Stomach (tissue), 19 donors: ENCODE measurements around the gene C19orf85. TPM values are rescaled to one million over a fixed set of nuclear protein-coding genes. Genes with fewer than 3 reads are reported as not detected.

Experiments used
- DNase-seq, 2 donors: peaks; one replicate each; pipeline versions ENCODE4 v3.0.0 to v3.0.0-alpha.2; 2013 to 2019
- H3K27ac ChIP-seq, 5 donors: fragments of 200-600 bp in 4 of 5; sonication (generic) in 4 of 5; one replicate each; pipeline ENCODE4 v1.5.1; 2013 to 2019; ENCODE audit warnings: mild to moderate bottlenecking in 1 of 5, moderate library complexity in 1 of 5
- H3K27me3 ChIP-seq, 3 donors: fragments of 200-600 bp; sonication (generic); one replicate each; pipeline ENCODE4 v1.5.1; 2017 to 2019; ENCODE audit warnings: mixed run types in 1 of 3
- H3K36me3 ChIP-seq, 4 donors: fragments of 200-600 bp; sonication (generic); 1 replicate in 3 of 4; 2 replicates in 1 of 4; pipeline ENCODE4 v1.5.1; 2016 to 2019
- H3K4me1 ChIP-seq, 4 donors: fragments of 200-600 bp; sonication (generic); one replicate each; pipeline ENCODE4 v1.5.1; 2016 to 2019
- H3K4me3 ChIP-seq, 4 donors: fragments of 200-600 bp; sonication (generic) in 3 of 4; one replicate each; pipeline ENCODE4 v1.5.1; 2016 to 2019; ENCODE audit warnings: mild to moderate bottlenecking in 1 of 4
- H3K9me3 ChIP-seq, 4 donors: fragments of 200-600 bp; sonication (generic); one replicate each; pipeline ENCODE4 v1.5.1; 2016 to 2019
- CTCF ChIP-seq, 7 experiments: fragments of 450-650 bp in 4 of 7; fragments of 200-600 bp in 3 of 7; sonication (generic) in 3 of 7; IDR thresholded peaks; one replicate each; pipeline ENCODE4 v1.5.1; 2016 to 2019; ENCODE audit warnings: antibody characterized with exemption in 7 of 7, control low read depth in 2 of 7, mild to moderate bottlenecking in 1 of 7
- EP300 ChIP-seq: sonication (generic); formaldehyde crosslinking; IDR thresholded peaks from one replicate; pipeline ENCODE4 v1.6.1; 2017; ENCODE audit warnings: antibody characterized with exemption
- POLR2A ChIP-seq, 4 donors: fragments of 450-650 bp; IDR thresholded peaks; one replicate each; pipeline ENCODE4 v1.6.1; 2016; ENCODE audit warnings: antibody characterized with exemption in 4 of 4, control low read depth in 2 of 4, mild to moderate bottlenecking in 1 of 4, moderate library complexity in 1 of 4
- POLR2AphosphoS5 ChIP-seq, 3 donors: sonication (generic); formaldehyde crosslinking; IDR thresholded peaks; one replicate each; pipeline ENCODE4 v1.6.1; 2016; ENCODE audit warnings: antibody characterized with exemption in 3 of 3
- WGBS, 5 donors: extraction: QIAGEN DNeasy Blood & Tissue Kit in 3 of 5; methylation state at CpG; one replicate each; pipeline versions ENCODE4 v1.1.5 to v1.1.7; 2013 to 2018; 5-methylcytosine and 5-hydroxymethylcytosine counted together
- intact Hi-C: fragments of 100-400 bp; cut with DNase I; formaldehyde crosslinking; loops from one replicate; pipeline ENCODE4 v1.15.1; 2023; ENCODE audit warnings: low total_unique reads
- long read RNA-seq, 10 donors: transcript quantifications; one replicate each; lab custom pipeline, GENCODE V29; 2026
- polyA plus RNA-seq, 3 donors: library from polyadenylated mRNA; stranded (reverse); fragments of 200-250 nt; gene quantifications; one replicate each; pipeline ENCODE4 v1.2.3, GENCODE V29; 2013
- total RNA-seq, 5 donors: library from RNA; depleted of rRNA; stranded (reverse); fragments of >200 nt; gene quantifications; one replicate each; pipeline versions ENCODE4 v1.1.0 to v1.2.3, GENCODE V29; 2014 to 2016
- donor health status: healthy with polysubstance abuse.
- donor health status: Bipolar disorder and iron deficiency.
- donor health status: healthy.

C19orf85 gene
- total RNA-seq (not detected), polyA plus RNA-seq (under 1 TPM in 1 of 3 donors, not detected in 2; 0.23 TPM)
- long read RNA-seq, donor 1: 0 reads
- long read RNA-seq, donor 2: 0 reads
- long read RNA-seq, donor 3: 0 reads
- long read RNA-seq, donor 4: 0 reads
- long read RNA-seq, donor 5: 0 reads
- long read RNA-seq, donor 6: 0 reads
- long read RNA-seq, donor 7, partial matches to known transcripts: 0 of 2 reads
- long read RNA-seq, donor 7, other reads (novel, unspliced or antisense): 0 of 2 reads
- long read RNA-seq, donor 8: 0 reads
- long read RNA-seq, donor 9: 0 reads
- long read RNA-seq, donor 10: 0 reads

- DNase-seq: no peak
- TF ChIP-seq POLR2AphosphoS5 (IDR thresholded peaks at IDR 0.05) (no peak), CTCF (IDR thresholded peaks at IDR 0.05) (no peak), EP300 (no peak), POLR2A (IDR thresholded peaks at IDR 0.05) (no peak)
- intact Hi-C loops: loop anchor here (5.0 kb wide), 1 partner anchor 38 kb away; no protein-coding TSS in a partner anchor
- Histone ChIP-seq H3K4me3 (no peak within 1 kb of the TSS), H3K36me3 (no peaks in the 10 kb centered on the region), H3K27ac (no peak within 1 kb of the TSS), H3K9me3 (no peaks in the 10 kb centered on the region), H3K4me1 (peaks cover 14 to 35% (median 33%) of the 10 kb centered on the region in 4 donors), H3K27me3 (no peaks in the 10 kb centered on the region)
- 60 to 84% (median 69%) methylated on average over 14 of the region's 14 CpGs for WGBS, 5 donors
These were observed at the start of gene C19orf85 for GRCh38 chr19:55464662-55465054. Gene C19orf85 (minus strand): TSS chr19:55464751. CDS start chr19:55464554, 197 bp downstream.

- peaks cover 0 to 5% (median 0%) of the 10 kb centered on the region in 4 donors for H3K36me3 ChIP-seq
- H3K4me1 ChIP-seq: peaks cover 0 to 12% (median 10%) of the 10 kb centered on the region in 4 donors
- WGBS, 5 donors: 56 to 80% (median 74%) methylated on average over 10 of the region's 10 CpGs
- H3K4me3 ChIP-seq: no peak overlapping the region
- intact Hi-C loops: no loop called here
- no peaks in the 10 kb centered on the region for H3K9me3 ChIP-seq
- peaks cover 0 to 6% (median 0%) of the 10 kb centered on the region in 3 donors for H3K27me3 ChIP-seq
- DNase-seq: no peak
- TF ChIP-seq EP300 (no peak), POLR2AphosphoS5 (IDR thresholded peaks at IDR 0.05) (no peak), CTCF (IDR thresholded peaks at IDR 0.05) (no peak), POLR2A (IDR thresholded peaks at IDR 0.05) (no peak)
- H3K27ac ChIP-seq: no peak overlapping the region
These were observed 43.6 kb upstream of the C19orf85 start for GRCh38 chr19:55508120-55508519.

- Histone ChIP-seq H3K9me3 (no peaks in the 10 kb centered on the region), H3K27me3 (no peaks in the 10 kb centered on the region), H3K4me1 (peaks cover 0 to 12% (median 10%) of the 10 kb centered on the region in 4 donors), H3K4me3 (no peak overlapping the region), H3K27ac (no peak overlapping the region), H3K36me3 (peaks cover 0 to 20% (median 8%) of the 10 kb centered on the region in 4 donors)
- WGBS, 5 donors: 80 to 85% (median 83%) methylated on average over 11 of the region's 11 CpGs
- intact Hi-C loops: loop anchor here (5.0 kb wide), 1 partner anchor 38 kb away; no protein-coding TSS in a partner anchor
- TF ChIP-seq CTCF (IDR thresholded peaks at IDR 0.05) (no peak), EP300 (no peak), POLR2A (IDR thresholded peaks at IDR 0.05) (no peak), POLR2AphosphoS5 (IDR thresholded peaks at IDR 0.05) (no peak)
- no peak for DNase-seq
These were observed 40.4 kb upstream of the C19orf85 start for GRCh38 chr19:55504981-55505380.

- WGBS, 5 donors: 27 to 37% (median 30%) methylated on average over 13 of the region's 13 CpGs
- Histone ChIP-seq H3K36me3 (peaks cover 0 to 27% (median 10%) of the 10 kb centered on the region in 4 donors), H3K4me1 (peaks cover 0 to 15% (median 10%) of the 10 kb centered on the region in 4 donors), H3K4me3 (peak overlapping the region; percentile 44 to 47 (median 46)), H3K27me3 (no peaks in the 10 kb centered on the region), H3K9me3 (no peaks in the 10 kb centered on the region), H3K27ac (peak overlapping the region in 4 of 5 donors; percentile 68 to 88 (median 84))
- intact Hi-C loops: loop anchor here (5.0 kb wide), 1 partner anchor 37 kb away; no protein-coding TSS in a partner anchor
- TF ChIP-seq POLR2A (IDR thresholded peaks at IDR 0.05): no peak
- TF ChIP-seq CTCF (IDR thresholded peaks at IDR 0.05): no peak
- TF ChIP-seq EP300: no peak
- no peak for TF ChIP-seq POLR2AphosphoS5 (IDR thresholded peaks at IDR 0.05)
- no peak for DNase-seq
These were observed 39.7 kb upstream of the C19orf85 start for GRCh38 chr19:55504252-55504603.
